Left forelimb (tissue), 1 donor: ENCODE measurements around the gene ARHGAP8.
"Not testable (repeated sequence)": the region's sequence is repeated elsewhere in the genome, so short reads cannot be mapped to it uniquely, and the experiment has no call there.

Experiments used
- DNase-seq: peaks from one replicate; pipeline ENCODE4 v3.0.0-alpha.2; 2018; ENCODE audit warnings: low spot score

The ARHGAP8 gene

DNA sequence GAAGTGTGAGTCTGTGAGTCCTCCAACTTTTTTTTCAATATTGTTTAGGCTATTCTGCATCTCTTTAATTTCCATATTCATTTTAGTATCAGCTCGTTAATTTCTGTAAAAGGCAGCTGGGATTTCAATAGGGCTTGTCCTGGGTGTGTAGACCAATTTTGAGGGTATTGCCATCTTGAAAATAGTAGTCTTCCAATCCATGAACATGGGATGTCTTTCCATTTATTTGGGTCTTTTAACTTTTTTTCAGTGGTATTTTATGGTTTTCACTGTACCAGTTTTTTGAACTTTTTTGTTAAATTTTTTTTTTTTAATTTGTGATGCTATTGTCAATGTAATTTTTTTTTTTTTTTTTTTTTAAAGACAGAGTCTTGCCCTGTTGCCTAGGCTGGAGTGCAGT lies 79.5 kb downstream of the ARHGAP8 start:
- no peak for DNase-seq

DNA sequence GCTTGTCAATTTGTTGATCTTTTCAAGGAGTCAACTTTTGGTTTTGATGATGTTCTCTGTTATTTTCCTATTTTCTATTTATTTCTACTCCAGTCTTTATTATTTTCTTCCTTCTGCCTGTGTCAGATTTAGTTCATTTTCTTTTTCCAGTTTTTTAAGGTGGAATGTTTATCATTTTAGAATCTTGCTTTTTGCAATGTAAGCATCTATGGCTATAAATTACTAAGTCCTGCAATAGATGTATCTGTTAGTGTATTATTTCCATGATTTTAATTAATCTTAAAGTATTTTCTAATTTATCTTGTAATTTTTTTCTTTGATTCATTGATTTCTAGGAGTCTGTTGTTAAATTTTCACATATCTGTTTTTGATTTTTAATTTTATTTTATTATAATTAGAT lies 81.7 kb downstream of the ARHGAP8 start:
- DNase-seq: no peak

DNA sequence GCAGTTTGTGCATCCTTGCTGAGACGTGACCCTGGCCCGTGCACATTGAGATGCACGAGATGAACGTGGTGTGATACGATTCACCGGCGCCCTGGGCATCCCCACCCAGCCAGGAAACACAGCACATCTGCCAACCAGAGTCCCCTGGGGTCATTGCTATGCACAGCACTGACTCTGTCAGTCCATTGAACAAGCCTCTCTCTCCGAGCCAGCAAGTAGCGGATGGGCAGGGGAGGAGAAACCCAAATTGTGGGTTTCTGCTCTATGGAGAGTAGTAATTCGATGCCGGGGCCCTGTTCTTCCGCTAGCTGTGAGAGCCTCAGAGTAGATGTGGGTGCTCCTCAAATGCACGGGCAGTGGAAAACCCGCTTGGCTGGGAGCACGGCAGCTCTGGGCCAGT lies 85.1 kb downstream of the ARHGAP8 start:
- DNase-seq: no peak

DNA sequence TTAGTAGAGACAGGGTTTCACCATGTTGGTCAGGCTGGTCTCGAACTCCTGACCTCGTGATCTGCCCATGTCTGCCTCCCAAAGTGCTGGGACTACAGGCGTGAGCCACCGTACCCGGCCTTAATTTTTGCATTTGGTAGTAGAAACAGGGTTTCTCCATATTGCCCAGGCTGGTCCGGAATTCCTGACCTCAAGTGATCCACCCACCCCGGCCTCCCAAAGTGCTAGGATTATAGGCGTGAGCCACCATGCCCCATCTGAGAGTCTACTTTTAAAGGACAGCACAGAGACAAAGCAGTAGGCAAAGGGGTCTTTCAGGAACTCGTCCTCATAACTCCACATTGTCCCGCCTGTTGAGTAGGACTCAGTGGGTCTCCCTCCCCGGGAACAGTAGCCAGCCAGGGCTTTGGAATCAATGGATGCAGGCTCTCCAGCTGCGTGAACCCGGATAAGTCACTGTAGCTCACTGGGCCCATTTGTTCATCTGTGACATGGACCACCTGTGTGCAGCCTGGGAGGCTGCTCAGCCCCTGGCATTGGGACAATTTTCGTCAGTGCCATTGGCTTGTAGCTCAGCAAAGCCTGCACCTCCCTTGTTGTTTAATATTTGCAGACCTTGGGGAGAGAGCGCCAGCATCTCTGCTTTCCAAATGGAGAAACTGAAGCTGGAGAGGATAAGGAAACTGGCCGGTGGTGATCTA lies 86.1 kb downstream of the ARHGAP8 start:
- DNase-seq: no peak

DNA sequence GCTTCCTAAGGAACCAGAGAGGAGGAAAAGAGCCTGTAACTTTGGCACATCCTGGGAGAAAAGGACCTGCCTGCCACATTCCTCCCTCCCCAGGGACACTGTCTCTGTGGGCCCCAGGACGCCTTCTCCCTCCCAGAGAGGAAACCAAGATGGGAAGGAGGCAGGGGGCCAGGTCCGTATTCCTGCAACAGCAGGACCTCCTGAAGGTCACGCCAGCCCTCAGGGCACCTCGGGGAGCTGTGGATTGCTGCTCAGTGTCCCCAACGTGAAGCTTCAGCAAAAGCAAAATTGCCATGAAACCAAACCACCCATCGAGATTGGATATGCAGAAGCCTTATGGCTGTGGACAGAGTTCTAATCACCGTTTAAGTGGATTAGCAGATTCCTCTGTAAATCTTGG lies 86.7 kb downstream of the ARHGAP8 start:
- no peak for DNase-seq

DNA sequence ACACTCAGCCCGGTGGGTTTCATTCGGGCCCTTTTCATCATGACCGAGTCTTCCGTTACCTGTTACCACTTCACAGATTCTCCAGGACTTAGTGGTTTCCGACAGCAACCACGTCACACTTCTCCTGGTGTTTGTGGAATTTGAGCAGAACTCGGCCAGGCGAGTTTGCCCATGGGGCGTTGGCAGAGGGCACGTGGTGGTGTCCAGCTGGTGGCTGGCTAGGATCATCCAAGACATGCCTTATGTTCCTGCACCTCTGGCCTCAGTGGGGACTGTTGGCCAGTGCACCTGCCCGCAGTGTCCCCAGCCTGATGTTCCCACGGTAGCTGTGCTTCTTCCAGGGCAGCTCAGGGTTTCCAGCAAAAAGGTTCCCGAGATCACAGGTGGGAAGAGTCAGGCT lies 87.3 kb downstream of the ARHGAP8 start:
- DNase-seq: no peak

DNA sequence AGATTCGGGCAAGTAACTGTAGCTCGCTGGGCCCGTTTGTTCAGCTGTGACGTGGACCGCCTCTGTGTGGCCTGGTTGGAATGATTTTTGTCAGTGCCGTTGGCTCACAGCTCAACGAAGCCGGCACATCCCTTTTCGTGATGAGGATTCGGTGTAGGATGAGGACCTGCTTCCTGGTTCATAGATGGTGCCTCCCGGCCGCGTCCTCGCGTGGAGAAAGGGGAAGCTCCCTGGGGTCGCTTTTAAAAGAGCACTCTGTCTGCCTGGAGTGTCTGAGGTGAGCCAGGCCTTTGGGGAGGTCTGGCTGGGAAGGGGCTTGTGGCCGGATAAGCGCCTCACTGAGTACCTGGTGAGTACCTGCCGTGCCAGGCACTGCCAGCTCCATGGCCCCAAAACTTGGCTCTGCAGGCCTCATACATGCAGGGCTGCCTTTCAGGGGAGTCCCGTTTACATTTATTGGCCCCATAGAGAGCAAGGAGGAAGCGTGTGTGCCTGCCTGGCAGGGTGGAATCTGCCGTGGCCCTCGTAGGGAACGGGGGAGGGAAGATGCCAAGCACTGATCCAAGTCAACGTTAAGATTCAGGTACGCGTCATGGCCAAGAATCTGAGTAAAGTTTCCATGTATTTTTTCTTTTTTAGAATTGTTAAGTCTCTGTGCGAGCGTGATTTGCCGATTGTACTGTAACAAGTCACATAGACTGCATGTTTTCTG lies 88.4 kb downstream of the ARHGAP8 start:
- no peak for DNase-seq

DNA sequence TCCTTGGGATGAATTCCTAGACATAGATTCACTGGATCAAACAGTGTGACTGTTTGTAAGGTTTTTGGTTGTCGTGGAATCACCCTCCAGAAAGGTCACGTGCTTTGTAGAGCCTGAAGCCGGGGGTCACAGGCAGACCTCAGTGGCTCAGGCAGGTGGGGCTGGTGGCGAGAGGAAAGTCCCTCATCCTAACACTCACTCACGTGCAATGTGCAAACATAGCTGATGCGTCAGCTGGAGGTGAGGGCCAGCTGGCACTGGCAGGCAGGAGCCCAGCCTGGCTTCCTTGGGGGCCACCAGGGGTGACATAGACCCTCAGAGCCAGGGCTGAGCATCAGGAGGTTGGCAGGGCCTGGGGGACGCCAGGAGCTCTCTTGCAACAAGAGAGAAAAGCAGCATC lies 90.0 kb downstream of the ARHGAP8 start:
- DNase-seq: no peak

DNA sequence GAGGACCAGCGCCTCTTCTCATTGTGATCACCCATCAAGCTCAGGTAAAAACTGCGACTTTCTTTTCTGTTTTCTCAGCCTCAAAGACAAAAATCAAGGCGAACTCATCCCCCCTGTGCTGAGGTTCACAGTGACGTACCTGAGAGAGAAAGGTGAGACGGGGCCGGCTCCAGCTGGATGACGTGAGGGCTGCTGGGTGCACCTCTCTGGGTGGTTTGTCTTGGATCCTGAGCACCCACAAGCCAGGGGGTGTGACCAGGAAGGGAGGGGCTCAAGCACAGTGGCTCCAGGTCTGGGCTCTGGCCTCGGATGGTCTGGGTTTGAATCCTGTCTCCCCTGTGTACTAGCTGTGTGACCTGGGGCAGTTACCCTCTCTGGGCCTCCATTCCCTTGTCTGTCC lies 92.8 kb downstream of the ARHGAP8 start:
- no peak for DNase-seq

DNA sequence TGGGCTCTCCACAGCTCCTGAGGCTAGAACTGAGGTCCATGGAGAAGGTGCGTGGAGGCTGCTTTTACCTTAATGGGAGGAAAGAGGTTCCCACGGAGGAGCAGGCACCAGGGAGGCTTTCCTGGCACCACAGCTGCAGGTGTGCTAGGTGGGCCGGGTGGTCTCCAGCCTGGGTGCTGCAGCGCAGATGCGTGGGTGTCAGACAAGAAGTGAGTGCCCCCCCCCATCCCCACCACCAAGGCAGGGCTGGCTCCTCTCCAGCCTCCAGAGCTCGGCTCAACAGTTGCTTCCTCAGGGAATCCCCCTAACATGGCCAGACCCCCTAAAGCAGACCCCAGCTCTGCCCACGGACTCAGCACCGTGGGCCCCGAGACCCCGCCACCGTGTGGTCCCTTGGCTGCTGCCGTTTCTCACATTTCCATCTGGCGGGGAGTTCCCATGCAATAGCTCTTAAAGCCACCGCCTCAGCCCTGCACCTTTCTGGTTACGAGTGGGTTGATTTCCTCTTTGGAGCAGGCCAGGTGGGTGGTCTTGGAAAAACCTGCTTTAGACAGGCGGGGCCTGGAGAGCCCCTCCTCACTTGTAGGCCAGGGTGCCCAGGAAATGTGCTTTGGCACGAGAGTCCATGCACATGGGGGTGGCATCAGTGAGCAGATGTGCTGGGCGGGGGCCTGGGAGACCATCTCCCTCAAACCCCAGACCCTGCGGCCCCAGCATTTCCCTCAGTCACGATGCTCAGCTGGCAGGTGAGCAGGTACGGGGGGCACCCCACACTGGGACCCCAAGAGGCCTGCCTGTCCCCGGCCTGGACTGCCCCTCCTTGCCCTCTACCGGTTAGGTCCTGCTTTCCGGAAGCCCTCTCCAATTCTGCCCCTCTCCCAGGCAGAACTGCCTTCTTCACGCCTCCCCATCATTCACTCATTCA lies 93.7 kb downstream of the ARHGAP8 start:
- DNase-seq: no peak

DNA sequence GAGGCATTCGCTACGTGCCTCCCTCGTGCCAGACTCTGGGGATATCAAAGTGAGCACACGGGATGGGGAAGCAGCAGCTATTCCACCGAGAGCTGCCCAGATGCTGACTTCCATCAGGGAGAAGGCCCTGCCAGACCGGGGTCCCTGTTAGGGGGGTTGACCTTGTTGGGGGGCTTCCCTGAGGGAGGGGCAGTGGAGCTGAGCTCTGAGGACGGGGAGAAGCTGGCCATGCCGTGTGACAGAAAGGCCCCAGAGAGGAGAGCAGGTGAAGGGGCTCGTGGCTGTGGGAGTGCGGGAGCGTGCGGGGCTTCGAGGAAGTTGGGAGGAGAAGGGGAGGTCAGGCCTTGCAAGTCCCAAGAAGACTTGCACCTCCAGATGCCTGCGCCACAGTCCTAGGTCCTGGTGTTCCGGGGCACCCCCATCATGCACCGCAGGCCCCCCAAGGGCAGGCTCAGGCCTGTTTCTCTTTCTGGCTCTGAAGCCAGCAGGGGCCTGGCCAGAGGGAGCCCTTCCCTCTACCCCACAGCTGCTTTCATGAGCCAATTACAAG lies 94.4 kb downstream of the ARHGAP8 start:
- DNase-seq: no peak

DNA sequence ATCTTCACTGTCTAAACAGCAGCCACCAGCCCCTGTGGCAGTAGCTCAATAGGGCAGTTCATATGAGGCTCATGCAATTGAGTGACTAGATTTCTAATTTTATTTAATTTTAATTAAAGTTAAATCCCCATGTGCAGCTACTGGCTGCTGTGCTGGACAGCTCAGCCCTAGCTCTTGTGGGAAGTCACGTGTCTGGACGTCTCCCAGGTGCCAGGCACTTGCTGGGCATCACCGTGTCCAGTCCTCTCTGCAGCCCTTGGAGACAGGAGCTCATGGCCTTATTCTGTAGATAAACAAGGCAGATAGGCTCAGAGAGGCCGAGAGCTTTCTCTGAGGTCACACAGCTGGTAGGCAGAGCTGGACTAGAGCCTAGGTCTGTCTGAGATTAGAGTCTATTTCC lies 95.0 kb downstream of the ARHGAP8 start:
- DNase-seq: no peak

DNA sequence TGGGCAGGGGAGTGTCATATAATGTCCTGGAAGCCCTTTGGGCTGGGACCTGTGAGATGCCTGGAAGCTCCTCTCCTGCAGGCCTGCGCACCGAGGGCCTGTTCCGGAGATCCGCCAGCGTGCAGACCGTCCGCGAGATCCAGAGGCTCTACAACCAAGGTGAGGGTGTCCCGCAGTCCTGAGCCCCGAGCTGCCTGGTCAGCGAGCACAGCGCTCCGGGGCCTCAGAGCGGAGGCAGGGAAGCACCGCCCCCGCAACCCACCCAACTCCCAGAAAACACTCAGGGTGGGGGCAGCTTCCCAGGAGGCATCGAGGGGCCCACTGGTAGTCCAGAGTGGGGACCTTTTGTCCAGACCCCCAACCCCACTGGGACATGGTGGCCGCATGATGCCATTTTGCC lies 95.5 kb downstream of the ARHGAP8 start:
- no peak for DNase-seq

DNA sequence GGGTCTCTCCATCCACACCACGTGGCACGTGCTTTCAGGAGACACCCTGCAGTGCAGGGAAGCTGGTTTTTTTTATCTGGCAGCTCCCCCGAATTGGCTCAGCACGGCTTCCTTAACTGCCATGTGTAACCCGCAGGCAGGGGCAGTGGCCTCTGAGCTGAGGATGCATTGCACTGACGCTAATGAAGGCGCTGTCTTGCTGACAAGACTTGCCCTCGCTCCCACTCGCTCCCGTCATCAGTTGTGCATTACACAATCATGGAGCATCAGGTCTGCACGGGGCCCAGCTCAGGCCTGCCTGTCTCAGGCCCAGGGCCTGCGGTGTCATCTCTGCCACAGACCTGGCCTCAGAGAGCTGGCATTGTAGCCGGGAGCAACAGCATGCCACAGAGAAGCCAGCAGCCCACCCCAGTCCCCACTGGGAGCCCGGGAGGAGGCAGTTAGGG lies 95.9 kb downstream of the ARHGAP8 start:
- no peak for DNase-seq

DNA sequence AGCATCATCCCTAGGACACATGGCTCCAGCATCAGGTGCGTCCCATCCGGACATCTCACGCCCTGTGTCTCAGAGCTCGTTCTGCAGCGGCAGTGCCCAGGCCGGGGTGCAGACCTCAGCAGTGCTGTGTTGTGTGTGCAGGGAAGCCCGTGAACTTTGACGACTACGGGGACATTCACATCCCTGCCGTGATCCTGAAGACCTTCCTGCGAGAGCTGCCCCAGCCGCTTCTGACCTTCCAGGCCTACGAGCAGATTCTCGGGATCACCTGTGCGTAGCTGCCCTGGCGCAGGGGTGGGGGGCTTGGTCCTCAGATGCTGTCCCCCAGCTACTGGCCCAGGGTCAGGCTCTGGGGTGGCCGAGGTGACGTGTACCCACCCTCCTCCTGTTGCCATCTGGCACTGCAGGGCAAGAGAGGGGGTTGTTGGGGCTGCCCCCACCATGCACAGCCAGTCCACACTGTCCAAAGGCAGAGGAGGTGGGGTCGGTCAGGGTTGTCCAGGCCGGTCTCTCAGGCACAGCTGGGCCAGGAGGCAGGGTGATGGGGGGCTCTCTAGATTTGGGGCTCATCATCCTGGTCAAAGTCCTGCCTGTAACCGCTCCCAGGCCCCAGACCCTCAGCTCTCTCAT lies 96.5 kb downstream of the ARHGAP8 start:
- peak; percentile 61 for DNase-seq

DNA sequence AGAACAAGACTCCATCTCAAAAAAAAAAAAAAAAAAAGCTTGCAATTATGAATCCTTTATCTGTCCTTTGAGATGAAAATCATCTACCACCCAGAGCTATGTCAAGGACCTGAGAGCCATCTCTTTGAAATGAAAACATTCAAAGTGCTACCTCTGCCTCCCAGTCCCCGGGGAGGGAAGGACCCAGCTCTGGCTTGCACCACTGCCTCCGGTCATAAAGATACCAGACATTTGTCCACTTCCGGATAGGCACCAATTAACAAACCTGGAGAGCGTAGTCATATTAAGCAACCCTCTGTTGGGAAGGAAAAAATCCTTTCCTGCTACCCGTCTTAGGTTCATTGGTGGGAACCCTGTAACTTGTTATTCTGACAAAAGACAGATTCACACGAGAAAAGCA lies 98.6 kb downstream of the ARHGAP8 start:
- no peak for DNase-seq

DNA sequence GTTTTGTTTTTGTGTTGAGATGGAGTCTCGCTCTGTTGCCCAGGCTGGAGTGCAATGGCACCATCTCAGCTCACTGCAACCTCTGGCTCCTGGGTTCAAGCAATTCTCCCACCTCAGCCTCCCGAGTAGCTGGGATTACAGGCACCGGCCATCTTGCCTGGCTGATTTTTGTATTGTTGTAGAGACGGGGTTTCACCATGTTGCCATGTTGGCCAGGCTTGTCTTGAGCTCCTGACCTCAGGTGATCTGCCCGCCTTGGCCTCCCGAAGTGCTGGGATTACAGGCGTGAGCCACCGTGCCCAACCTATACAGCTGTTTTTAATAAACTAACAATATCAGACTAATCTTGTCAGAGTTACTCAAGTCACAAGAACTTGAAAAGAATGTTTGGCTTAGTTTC lies 102.3 kb downstream of the ARHGAP8 start:
- DNase-seq: not testable (repeated sequence)

DNA sequence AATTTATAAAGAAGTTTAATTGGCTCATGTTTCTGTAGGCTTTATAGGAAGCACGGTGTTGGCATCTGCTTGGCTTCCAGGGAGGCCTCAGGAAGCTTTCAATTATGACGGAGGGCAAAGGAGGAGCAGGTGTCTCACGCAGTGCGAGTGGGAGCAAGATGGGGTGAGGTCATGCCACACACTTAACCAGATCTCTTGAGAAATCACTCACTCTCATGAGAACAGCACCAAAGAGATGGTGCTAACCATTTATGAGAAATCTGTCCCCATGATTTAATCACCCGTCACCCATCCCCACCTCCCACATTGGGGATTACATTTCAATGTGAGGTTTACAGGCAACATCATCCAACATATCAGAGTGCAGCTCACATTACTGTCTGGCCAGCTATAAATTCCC lies 103.5 kb downstream of the ARHGAP8 start:
- DNase-seq: peak; percentile 23

DNA sequence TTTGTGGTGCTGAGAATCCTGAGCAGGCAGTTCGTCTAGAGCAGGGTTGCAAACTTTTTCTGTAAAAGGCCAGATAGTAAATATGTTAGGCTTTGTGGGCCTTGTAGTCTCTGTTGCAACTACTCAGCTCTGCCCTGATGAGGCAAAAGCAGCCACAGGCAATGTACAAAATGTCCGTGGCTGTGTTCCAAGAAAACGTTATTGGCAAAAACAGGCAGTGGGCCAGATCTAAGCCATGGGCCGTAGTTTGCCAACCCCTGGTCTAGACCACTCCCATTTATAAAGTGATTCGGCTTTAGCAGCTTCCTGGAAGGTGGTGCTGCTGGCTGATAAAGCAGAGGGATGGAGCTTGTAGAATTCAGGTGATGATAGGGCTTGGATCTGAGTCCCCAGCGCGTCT lies 106.4 kb downstream of the ARHGAP8 start:
- peak; percentile 20 for DNase-seq

DNA sequence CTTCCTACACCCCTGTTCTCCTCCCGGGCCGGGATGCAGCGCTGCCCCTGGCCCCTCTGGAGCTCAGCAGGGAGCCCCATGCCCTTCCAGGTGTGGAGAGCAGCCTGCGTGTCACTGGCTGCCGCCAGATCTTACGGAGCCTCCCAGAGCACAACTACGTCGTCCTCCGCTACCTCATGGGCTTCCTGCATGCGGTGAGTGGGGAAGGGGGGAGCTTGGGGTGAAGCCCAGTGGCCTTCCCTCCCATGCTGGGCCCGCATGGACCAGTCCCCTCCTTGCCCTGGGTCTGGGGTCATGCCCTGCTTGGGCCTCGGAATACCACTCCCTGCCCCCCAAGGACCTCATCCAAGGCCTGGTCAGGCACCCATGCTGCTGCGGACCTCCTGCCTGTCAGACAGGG lies 107.3 kb downstream of the ARHGAP8 start:
- DNase-seq: peak; percentile 44

DNA sequence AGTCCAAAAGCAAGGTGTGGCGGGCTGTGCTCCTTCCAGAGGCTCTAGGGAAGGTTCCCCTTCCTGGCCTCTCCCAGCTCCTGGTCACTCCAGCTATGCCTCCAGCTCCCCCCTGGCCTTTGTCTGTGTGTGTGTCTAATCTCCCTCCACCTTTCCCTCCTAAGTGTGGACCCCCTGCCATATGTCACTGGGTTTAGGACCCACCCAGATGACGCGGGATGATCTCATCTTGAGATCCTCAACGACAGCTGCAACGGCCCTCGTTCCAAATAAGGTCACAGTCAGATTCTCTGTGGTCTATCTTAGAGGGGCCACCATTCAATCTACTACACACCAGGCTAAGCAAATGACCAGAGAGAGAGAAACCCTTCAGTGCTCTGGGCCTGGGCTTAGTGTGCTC lies 107.9 kb downstream of the ARHGAP8 start:
- DNase-seq: no peak

DNA sequence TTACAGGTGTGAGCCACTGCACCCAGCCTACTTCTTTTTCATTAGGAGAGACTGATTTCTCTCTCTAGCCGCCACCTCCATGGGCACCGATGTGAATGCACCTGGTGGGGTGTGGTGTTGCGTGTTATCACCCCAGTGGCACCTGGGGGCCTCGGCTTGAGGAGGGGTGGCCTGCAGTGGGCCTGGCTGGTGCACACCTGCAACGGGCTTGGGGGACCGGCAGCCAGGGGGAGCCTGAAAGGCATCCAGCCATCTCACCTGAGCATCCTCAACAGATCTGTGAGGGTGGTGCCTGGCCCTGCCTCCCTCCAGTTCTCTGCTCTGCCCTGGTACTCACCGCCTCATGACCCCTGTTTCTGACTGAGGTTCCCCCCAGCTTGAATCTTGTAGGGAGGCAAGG lies 108.9 kb downstream of the ARHGAP8 start:
- DNase-seq: no peak
